NCI-H128 (cell line): ENCODE measurements around the gene SFMBT2.
"Not testable (repeated sequence)": the region's sequence is repeated elsewhere in the genome, so short reads cannot be mapped to it uniquely, and the experiment has no call there.

ENCODE experiments used
- DNase-seq: peaks from one replicate; lab custom pipeline; 2025; ENCODE audit not compliant: unreplicated experiment; lab: John Stamatoyannopoulos, UW

Gene SFMBT2

DNA sequence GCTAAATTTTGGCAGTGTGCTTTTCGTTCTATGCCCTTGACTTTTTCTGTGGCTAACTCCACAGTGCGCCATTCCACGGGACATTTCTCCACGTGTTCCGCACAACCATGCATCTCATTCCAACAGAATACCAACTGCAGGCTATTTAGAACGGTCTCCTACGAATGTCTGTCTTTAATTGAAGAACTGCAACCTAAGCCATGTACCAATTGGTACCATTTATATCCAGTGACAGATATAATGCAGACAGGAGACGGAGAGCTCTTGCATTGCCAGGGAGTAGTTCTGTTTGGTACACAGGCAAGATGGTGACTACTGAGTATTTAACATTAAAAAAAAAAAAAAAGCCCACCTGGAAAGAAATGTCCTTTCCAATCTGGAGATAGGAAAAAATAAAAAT, 9.1 kb downstream of the SFMBT2 start:
- DNase-seq: no peak

DNA sequence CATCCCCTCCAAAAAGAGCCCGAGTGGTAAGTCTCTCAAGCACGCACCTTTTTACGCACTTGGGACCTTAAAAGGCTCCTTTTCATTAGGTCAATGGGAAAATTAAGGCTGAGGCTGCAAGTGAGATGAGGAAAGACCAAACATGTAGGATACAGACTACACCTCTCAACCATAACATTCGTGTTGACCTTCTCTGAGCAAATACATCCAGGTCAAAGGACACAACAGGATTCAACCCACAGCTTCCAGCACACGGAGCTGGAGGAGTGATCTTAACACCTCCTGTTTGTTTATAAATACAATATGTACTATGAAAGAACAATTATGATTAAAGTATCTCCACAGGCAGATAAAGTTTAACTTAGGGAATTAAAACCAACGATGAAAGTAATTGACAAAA, 9.7 kb downstream of the SFMBT2 start:
- DNase-seq: no peak

DNA sequence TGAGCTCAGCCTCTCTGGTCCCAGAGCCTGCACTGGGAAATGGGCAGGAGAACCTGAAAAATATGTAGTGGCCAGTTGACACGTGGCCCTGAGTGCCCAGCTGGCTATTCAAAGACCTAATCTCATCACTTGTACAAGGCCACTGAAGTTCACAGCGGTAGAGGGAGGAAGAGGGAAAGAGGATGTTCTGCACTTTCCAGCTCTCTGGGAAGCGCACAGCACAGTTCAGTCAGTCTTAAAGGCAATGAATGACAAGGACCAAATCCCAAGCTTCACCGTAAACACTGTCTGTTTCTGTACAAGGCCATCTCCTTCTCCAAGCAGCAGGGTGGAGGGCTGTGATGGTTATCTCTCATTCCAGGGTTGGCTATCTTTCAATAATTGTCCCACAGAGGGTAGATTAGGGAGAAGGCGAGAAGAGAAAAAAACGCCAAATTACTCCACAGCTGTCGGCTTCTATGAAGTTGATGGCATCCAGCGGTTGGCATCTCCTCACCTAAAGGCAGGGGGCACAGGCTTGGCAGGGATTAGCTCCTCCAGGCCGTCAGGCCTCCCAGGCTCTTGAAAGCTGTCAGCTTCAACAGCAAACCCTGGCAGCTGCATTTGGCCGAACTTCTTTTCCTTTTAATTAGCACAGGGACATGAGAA, 10.6 kb downstream of the SFMBT2 start:
- no peak for DNase-seq

DNA sequence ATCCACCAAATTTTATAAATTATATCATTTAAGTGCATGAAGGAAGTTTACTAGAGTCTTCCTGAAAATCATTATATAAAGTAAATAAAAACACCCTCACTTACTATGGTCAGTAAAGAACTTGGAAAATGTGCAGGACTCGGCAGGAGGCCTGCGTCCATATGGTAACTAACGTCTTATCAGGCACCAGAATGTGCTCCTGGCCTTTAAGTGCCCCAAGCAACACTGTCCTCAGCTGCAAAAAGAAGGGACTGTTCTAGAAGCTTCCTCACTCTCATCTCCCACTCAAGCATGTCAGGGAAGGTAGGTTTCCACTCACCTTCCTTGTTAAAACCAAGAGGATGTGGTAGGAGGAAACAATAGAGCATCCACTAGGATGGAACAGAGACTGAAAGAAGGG, 11.3 kb downstream of the SFMBT2 start:
- no peak for DNase-seq

DNA sequence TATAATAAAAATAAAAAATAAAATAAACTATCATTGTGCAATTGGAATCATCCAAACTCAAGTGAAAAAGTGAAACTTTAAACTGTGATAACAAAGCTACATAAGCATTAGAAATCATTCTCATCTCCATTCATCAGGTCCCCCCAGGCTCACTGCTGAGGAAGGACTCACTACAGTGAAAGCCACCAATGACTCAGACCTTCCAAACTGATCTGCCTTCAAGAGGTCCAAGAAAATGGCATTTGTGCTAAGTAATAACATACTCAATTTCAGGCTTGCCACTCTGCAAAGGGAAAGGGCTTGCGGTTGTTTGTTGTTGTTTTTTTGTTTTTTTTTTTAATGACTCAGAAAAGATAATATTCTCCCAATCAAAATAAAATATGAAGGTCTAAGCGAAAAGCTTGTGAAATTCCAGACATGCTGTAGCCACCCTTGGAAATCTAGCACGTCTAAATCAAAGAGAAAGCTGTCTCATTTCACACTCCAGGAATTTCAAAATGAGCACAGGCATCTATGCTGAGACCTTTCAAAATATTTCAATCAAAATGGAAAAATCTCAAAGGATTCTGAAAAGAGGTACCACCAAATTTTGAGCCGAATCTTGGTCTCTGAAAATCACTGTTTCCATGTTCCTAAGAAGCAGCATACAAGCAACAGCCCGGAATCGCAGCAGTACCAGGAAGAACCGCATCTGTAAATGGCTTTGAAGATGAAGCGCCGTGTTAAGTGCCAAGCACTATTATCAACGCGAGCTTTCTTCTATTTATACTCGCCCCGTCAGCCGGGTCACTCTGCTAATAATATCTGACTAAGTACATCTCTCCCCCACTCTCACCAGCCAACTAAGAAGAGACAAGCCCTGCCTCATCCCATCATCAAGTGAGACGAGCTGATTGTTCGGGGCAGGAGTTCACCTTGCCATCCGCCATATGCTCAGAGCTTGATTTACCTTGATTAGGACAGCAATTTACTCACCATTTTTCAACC, 13.5 kb downstream of the SFMBT2 start:
- no peak for DNase-seq

GRCh38 chr10:7392301-7392700, 18.5 kb downstream of the SFMBT2 start:
- not testable (repeated sequence) for DNase-seq

- no peak for DNase-seq
Measured at GRCh38 chr10:7391748-7392147, 19.1 kb downstream of the SFMBT2 start.

DNA sequence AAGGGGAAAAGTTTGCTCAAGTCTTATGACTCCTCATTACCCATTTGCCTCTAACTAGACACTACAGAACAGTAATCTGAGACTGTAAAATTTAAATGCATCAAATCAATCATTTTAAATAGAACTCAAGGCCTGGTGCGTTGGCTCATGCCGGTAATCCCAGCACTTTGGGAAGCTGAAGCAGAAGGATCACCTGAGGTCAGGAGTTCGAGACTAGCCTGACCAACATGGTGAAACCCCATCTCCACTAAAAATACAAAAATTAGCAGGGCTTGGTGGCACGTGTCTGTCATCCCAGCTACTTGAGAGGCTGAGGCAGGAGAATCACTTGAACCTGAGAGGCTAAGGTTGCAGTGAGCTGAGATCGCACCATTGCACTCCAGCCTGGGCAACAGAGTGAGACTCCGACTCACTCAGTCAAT, 20.1 kb downstream of the SFMBT2 start:
- DNase-seq: not testable (repeated sequence)

DNA sequence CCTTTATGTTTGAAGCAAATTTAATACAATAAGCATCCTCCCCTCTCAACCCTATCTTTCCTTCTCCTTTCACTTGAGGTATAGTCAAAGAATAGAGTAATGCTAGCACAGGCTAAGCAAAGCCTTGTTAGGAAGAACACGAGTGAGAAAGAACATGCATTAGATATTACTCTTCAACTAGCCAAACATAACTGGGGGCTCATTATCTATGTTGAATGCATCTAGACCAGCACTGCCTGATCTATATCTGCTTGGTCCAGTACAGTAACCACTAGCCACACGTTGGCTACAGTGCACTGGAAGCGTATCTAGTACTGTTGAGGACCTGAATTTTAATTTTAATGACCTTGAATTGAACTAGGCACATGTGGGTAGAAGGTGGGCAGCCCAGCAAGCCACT, 21.0 kb downstream of the SFMBT2 start:
- DNase-seq: no peak

DNA sequence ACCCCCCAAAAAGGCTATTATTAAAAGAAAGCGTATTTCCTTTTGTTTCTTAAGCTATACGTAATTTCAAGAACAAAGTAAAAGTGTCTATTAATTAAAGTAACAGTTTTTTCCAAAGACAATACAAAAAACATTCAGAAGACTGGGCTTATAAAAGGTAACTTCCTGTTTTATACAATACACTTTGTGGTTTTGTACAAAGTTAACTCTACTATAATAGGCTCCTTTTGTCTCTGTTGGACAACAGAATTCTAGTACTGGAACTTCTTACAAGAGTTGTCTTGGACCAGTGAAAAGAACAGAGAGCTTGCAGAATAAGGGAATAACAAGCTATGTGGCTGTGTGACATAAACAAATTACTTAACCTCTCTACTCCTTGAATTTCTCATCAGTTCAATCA, 21.5 kb downstream of the SFMBT2 start:
- no peak for DNase-seq

- DNase-seq: no peak
Measured at GRCh38 chr10:7388602-7389001, 22.2 kb downstream of the SFMBT2 start.

GRCh38 chr10:7388149-7388548, 22.7 kb downstream of the SFMBT2 start:
- DNase-seq: not testable (repeated sequence)

DNA sequence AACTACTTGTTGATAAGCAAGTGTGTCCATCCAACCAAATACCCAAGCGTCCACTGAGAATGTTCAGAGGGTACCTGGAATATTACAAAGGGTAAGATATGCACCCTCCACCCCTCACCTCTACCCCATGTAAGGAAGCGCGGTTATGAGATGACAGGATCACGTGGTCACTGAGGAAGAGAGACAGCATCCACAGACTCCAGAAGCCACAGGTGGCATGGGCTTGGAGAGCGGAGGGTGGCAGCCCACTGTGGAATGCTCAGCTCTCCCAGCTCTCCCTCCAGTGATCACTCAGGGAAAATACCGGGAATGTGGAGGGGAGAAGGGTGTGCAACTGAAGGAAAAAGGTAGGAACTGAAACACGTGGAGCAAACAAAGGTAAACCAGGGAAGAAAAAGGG, 25.7 kb downstream of the SFMBT2 start:
- DNase-seq: no peak

DNA sequence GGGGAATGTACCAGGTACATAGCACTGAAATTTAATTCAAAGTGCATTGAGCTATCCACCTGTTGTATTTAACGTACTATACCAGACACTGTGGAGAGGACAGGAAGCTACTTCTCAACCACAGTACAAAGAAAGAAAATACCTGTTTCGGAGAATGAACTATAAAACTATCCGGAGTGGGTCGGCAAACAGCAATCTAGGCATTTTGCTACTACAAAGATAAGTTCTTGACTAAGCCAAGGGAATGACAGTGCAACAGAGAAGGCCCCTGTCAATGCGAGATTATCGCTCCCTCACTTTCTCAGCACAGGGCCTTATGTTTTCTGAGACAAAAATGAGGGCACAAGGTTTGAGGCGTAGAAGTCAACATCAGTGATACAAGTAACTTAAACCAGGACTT, 27.4 kb downstream of the SFMBT2 start:
- no peak for DNase-seq

DNA sequence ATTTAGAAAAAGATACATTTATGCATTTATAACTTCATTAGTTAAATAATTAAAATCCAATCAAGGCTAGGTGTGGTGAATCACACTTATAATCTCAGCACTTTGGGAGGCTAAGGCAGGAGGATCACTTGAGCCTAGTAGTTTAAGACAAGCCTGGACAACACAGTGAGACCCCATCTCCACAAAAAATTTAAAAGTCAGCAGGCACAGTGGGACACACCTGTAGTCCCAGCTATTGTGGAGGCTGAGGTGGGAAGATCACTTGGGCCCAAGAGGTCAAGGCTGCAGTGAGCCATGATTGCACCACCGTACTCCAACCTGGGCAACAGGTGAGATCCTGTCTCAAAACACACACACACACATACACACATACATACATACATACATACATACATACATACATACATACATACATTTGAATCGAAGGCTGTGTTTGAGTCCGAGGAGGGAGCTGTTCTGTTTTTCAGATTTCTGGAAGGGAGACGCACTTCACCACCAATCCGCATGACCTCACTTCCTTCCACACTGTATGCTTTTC, 30.1 kb downstream of the SFMBT2 start:
- DNase-seq: no peak

DNA sequence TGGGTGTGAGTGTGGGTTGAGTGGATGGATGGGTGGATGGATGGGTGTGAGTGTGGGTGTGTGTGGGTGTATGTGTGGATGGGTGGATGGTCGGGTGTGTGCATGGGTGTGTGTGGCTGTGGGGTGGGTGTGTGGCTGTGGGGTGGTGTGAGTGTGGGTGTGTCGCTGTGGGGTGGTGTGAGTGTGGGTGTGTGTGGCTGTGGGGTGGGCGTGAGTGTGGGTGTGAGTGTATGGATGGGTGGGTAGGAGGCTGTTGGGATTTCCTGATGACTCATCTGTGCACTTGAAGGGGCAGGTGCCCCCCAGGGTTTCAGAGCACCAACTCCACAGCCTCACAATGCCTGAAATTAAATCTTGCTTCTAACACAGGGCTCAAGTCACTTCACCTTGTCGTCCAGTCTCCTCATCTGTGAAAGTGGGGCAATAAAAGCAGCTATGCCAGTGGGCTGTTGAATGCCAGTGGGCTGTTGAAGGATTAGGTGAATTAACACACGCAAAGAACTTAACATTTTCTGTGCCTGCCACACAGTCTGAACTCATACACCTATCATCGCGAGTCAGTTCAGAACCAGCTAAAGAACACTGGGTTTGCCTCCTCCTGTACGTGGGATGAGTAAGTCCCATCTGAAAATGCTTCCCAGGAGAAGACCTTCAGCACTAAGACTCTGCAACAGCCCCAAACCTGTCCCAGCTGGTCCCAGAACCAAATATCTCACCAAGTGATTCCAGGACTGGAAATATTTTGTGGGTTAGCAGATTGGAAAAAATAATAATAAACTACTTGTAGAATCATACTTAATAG, 32.0 kb downstream of the SFMBT2 start:
- no peak for DNase-seq

GRCh38 chr10:7377614-7378248, 33.1 kb downstream of the SFMBT2 start:
- DNase-seq: no peak

DNA sequence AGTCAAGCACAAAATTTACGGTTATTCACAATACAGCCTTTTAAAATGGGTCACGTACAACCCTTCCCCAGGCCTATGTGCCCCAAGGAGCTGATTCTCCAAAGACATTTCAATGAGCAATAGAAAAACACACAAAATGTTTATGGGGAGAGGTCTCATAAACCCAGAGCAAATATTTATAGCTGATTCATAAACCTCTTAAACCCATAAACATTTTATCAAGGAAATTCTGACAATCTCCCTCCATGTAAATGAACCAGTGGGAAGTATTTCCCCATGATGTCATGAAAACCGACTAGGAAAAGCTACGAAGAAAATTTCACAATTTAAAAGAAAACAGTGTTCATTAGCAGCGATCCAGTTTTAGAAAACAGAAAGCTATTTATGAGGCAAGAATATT, 36.0 kb downstream of the SFMBT2 start:
- DNase-seq: no peak

- DNase-seq: no peak
Measured at GRCh38 chr10:7373039-7373438, 37.8 kb downstream of the SFMBT2 start.

DNA sequence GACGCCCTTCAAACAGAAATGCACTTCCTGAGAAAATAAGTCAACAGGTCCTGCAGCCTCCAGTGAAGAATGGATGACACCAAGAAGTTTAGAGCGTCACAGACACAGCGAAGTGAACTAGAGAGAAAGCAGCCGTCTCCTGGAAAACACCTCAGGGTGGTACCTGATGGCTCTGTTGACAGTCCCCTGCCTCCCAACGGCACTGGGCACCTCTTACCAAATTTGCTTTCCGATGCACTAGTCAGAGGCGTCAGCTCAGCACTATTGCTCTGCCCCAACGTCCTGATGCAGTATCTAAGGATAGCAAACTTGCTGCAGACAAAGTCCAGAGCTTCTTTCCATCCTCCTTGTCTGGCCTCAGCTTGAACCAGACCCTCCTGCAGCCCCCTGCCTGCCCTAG, 38.3 kb downstream of the SFMBT2 start:
- DNase-seq: no peak

GRCh38 chr10:7370511-7370910, 40.3 kb downstream of the SFMBT2 start:
- DNase-seq: no peak
